Astrocyte (in vitro differentiated cells and primary cell): ENCODE data around the gene CLIC1. TPM values are rescaled to one million over a fixed set of nuclear protein-coding genes. Genes with fewer than 3 reads are reported as not detected.

ENCODE experiments used
- DNase-seq: peaks from one replicate; pipeline ENCODE4 v3.0.0-alpha.2; 2010; ENCODE audit warnings: low read depth
- FAIRE-seq: peaks from 2 replicates; lab custom pipeline; 2011; peaks lifted over from hg19 to GRCh38; lab: Jason Lieb, UNC
- H2AFZ ChIP-seq: 2 replicates; pipeline ENCODE4 v1.6.0; 2012; ENCODE audit warnings: low read depth, low read length, inconsistent platforms
- H3K27ac ChIP-seq: 2 replicates; pipeline ENCODE4 v1.5.1; 2011; ENCODE audit warnings: low read depth, low read length, inconsistent platforms
- H3K27me3 ChIP-seq: 2 replicates; pipeline ENCODE4 v1.6.0; 2011; ENCODE audit warnings: low read length, inconsistent platforms; ENCODE audit not compliant: insufficient read depth
- H3K36me3 ChIP-seq: 2 replicates; pipeline ENCODE4 v1.5.1; 2011; ENCODE audit warnings: low read length, inconsistent platforms; ENCODE audit not compliant: insufficient read depth
- H3K4me1 ChIP-seq: 2 replicates; pipeline ENCODE4 v1.5.1; 2011; ENCODE audit warnings: low read length, inconsistent platforms; ENCODE audit not compliant: insufficient read depth
- H3K4me2 ChIP-seq: 2 replicates; pipeline ENCODE4 v1.6.0; 2012; ENCODE audit warnings: low read length, inconsistent platforms
- H3K4me3 ChIP-seq: 2 replicates; pipeline ENCODE4 v1.5.1; 2011; ENCODE audit warnings: low read depth, mild to moderate bottlenecking, low read length, inconsistent platforms; ENCODE audit not compliant: insufficient read depth
- H3K79me2 ChIP-seq: 2 replicates; pipeline ENCODE4 v1.6.0; 2012; ENCODE audit warnings: mild to moderate bottlenecking, low read length, inconsistent platforms; ENCODE audit not compliant: insufficient read depth
- H3K9ac ChIP-seq: 2 replicates; pipeline ENCODE4 v1.6.0; 2012; ENCODE audit warnings: mild to moderate bottlenecking, low read length, inconsistent platforms
- H3K9me3 ChIP-seq: 2 replicates; pipeline ENCODE4 v1.5.1; 2012; ENCODE audit warnings: low read depth, mild to moderate bottlenecking, low read length, inconsistent platforms; ENCODE audit not compliant: insufficient read depth
- H4K20me1 ChIP-seq: 2 replicates; pipeline ENCODE4 v1.6.0; 2012; ENCODE audit warnings: low read length, inconsistent platforms; ENCODE audit not compliant: insufficient read depth
- H3K27ac Mint-ChIP-seq: one replicate; pipeline ENCODE4 v1.8.0; 2021; ENCODE audit warnings: mild to moderate bottlenecking, mixed read lengths; ENCODE audit not compliant: unreplicated experiment
- H3K27me3 Mint-ChIP-seq: one replicate; pipeline ENCODE4 v1.8.0; 2021; ENCODE audit warnings: low read depth, mixed read lengths; ENCODE audit not compliant: unreplicated experiment
- H3K36me3 Mint-ChIP-seq: one replicate; pipeline ENCODE4 v1.8.0; 2021; ENCODE audit warnings: low read depth, mixed read lengths; ENCODE audit not compliant: unreplicated experiment
- H3K4me1 Mint-ChIP-seq: one replicate; pipeline ENCODE4 v1.8.0; 2021; ENCODE audit warnings: low read depth, mixed read lengths; ENCODE audit not compliant: unreplicated experiment
- H3K4me3 Mint-ChIP-seq: one replicate; pipeline ENCODE4 v1.8.0; 2021; ENCODE audit warnings: mild to moderate bottlenecking, moderate library complexity, mixed read lengths; ENCODE audit not compliant: unreplicated experiment
- H3K9me3 Mint-ChIP-seq: one replicate; pipeline ENCODE4 v1.8.0; 2021; ENCODE audit warnings: mild to moderate bottlenecking, mixed read lengths; ENCODE audit not compliant: unreplicated experiment
- CTCF ChIP-seq: IDR thresholded peaks from 2 replicates; pipeline ENCODE4 v1.5.1; 2011; ENCODE audit warnings: low read depth, mild to moderate bottlenecking, inconsistent platforms, low read length, moderate library complexity; ENCODE audit not compliant: insufficient read depth
- EZH2 ChIP-seq: IDR thresholded peaks from 2 replicates; pipeline ENCODE4 v1.6.1; 2012; ENCODE audit warnings: mild to moderate bottlenecking, low read length, inconsistent platforms; ENCODE audit not compliant: insufficient read depth
- total RNA-seq: library from RNA; stranded (reverse); gene quantifications from 2 replicates; pipeline ENCODE4 v1.2.1, GENCODE V29; 2021

Gene CLIC1
- total RNA-seq, 1 donor from 2014 or later = 518 TPM

- no peak overlapping the region for H2AFZ ChIP-seq
- H3K9me3 Mint-ChIP-seq = no peaks in the 10 kb centered on the region
- H3K4me3 Mint-ChIP-seq = no peak overlapping the region
- H3K36me3 Mint-ChIP-seq = peaks cover 13% of the 10 kb centered on the region
- H3K4me2 ChIP-seq = no peak overlapping the region
- TF ChIP-seq CTCF (no peak), EZH2 (no peak)
- peaks cover 6% of the 10 kb centered on the region for H3K4me1 Mint-ChIP-seq
- H3K4me3 ChIP-seq = no peak overlapping the region
- DNase-seq (no peak), FAIRE-seq (no peak)
- no peak overlapping the region for H3K27ac ChIP-seq
- H4K20me1 ChIP-seq = peaks cover 4% of the 10 kb centered on the region
- no peaks in the 10 kb centered on the region for H3K27me3 ChIP-seq
- no peaks in the 10 kb centered on the region for H3K79me2 ChIP-seq
- peak overlapping the region; percentile 41 for H3K27ac Mint-ChIP-seq
- H3K36me3 ChIP-seq = no peaks in the 10 kb centered on the region
- H3K9me3 ChIP-seq = no peaks in the 10 kb centered on the region
- no peak overlapping the region for H3K9ac ChIP-seq
- H3K27me3 Mint-ChIP-seq = no peaks in the 10 kb centered on the region
- H3K4me1 ChIP-seq = peaks cover 16% of the 10 kb centered on the region
These were observed 39.5 kb upstream of the CLIC1 start for GRCh38 chr6:31775633-31776484.

- H3K79me2 ChIP-seq = no peaks in the 10 kb centered on the region
- H3K4me3 Mint-ChIP-seq = no peak overlapping the region
These were observed 38.9 kb upstream of the CLIC1 start for GRCh38 chr6:31775184-31775583.

More at GRCh38 chr6:31775184-31775583, 38.9 kb upstream of the CLIC1 start:
- H3K27ac Mint-ChIP-seq = no peak overlapping the region
- Histone ChIP-seq H3K9ac (no peak overlapping the region), H3K27me3 (no peaks in the 10 kb centered on the region), H2AFZ (no peak overlapping the region), H4K20me1 (peaks cover 4% of the 10 kb centered on the region), H3K27ac (no peak overlapping the region), H3K4me3 (no peak overlapping the region), H3K36me3 (no peaks in the 10 kb centered on the region), H3K4me2 (no peak overlapping the region), H3K9me3 (no peaks in the 10 kb centered on the region), H3K4me1 (peaks cover 16% of the 10 kb centered on the region)
- peaks cover 9% of the 10 kb centered on the region for H3K36me3 Mint-ChIP-seq
- no peak for TF ChIP-seq CTCF
- no peak for TF ChIP-seq EZH2
- DNase-seq = no peak
- H3K27me3 Mint-ChIP-seq = no peaks in the 10 kb centered on the region
- no peaks in the 10 kb centered on the region for H3K9me3 Mint-ChIP-seq
- no peak for FAIRE-seq
- H3K4me1 Mint-ChIP-seq = peaks cover 6% of the 10 kb centered on the region
